AG04449 (cell line): ENCODE results near the gene SMG7.

Experiments
- CTCF ChIA-PET: fragments of 350-600 bp; formaldehyde crosslinking; extraction: SDS; loops from one replicate; lab custom pipeline; 2021; ENCODE audit warnings: antibody characterized with exemption; lab: Yijun Ruan, JAX
- POLR2A ChIA-PET: fragments of 400-600, 350-600 bp; formaldehyde crosslinking; extraction: SDS; loops from one replicate; lab custom pipeline; 2020; ENCODE audit warnings: antibody characterized with exemption, inconsistent platforms; lab: Yijun Ruan, JAX
- DNase-seq: peaks from one replicate; pipeline ENCODE4 v3.0.0-alpha.2; 2010; ENCODE audit warnings: low read depth, low spot score
- H3K4me3 ChIP-seq: 2 replicates; pipeline ENCODE4 v1.5.1; 2011; ENCODE audit warnings: low read depth, mild to moderate bottlenecking, control low read depth, low read length
- TF ChIP-seq, protein P1 (sequence below): IDR thresholded peaks from one replicate; pipeline ENCODE4 v1.5.1; 2011; ENCODE audit warnings: mild to moderate bottlenecking, moderate library complexity, low read length, control low read depth, inconsistent platforms; ENCODE audit not compliant: insufficient read depth; ENCODE audit errors: missing control alignments

SMG7 gene

DNA sequence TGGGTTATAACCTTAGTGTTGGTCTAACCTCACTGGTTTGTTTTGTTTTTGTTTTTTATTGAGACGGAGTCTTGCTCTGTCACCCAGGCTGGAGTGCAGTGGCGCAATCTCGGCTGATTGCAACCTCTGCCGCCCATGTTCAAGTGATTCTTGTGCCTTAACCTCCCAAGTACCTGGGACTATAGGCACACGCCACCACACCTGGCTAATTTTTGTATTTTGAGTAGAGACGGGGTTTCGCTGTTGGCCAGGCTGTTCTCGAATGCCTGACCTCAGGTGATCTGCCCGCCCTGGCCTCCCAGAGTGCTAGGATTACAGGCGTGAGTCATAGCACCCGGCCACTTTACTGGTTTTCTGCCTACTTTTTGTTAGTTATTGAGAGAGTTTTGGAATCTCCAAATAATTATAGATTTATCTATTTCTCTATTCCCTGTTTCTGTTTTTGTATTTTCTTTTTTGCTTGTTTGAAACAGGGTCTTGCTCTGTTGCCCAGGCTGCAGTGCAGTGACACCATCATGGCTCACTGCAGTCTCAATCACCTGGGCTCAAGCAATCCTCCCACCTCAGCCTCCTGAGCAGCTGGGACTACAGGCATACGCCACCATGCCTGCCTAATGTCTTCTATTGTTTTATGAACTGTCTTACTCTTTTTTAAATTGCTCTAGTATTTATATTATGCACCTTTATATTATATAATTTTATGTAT lies 21.4 kb downstream of the SMG7 start:
- TF ChIP-seq, protein P1, sequence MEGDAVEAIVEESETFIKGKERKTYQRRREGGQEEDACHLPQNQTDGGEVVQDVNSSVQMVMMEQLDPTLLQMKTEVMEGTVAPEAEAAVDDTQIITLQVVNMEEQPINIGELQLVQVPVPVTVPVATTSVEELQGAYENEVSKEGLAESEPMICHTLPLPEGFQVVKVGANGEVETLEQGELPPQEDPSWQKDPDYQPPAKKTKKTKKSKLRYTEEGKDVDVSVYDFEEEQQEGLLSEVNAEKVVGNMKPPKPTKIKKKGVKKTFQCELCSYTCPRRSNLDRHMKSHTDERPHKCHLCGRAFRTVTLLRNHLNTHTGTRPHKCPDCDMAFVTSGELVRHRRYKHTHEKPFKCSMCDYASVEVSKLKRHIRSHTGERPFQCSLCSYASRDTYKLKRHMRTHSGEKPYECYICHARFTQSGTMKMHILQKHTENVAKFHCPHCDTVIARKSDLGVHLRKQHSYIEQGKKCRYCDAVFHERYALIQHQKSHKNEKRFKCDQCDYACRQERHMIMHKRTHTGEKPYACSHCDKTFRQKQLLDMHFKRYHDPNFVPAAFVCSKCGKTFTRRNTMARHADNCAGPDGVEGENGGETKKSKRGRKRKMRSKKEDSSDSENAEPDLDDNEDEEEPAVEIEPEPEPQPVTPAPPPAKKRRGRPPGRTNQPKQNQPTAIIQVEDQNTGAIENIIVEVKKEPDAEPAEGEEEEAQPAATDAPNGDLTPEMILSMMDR: no peak
- POLR2A ChIA-PET: interaction anchor here (0.6 kb wide), 1 partner anchor 23 kb away, joined by 3 read pairs; no protein-coding TSS in a partner anchor
- no peak for DNase-seq
- H3K4me3 ChIP-seq: no peak overlapping the region
- CTCF ChIA-PET: interaction anchor here (0.7 to 1.3 kb wide), 2 partner anchors 8 to 186 kb away, joined by 3 to 4 read pairs; no protein-coding TSS in a partner anchor

DNA sequence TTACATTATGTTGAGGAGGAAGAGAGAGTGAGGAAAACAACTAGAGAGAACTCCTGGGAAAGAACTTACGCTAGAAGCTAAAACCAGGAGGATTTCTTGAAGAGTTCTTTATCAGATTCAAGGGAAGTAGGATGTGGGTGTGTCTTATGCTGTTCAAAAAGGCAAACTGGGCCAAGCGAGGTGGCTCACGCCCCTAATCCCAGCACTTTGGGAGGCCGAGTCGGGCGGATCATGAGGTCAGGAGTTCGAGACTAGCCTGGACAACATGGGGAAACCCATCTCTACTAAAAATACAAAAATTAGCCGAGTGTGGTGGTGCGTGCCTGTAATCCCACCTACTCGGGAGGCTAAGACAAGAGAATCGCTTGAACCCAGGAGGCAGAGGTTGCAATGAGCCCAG lies 23.1 kb downstream of the SMG7 start:
- CTCF ChIA-PET: no interaction called here
- TF ChIP-seq, protein P1: no peak

DNA sequence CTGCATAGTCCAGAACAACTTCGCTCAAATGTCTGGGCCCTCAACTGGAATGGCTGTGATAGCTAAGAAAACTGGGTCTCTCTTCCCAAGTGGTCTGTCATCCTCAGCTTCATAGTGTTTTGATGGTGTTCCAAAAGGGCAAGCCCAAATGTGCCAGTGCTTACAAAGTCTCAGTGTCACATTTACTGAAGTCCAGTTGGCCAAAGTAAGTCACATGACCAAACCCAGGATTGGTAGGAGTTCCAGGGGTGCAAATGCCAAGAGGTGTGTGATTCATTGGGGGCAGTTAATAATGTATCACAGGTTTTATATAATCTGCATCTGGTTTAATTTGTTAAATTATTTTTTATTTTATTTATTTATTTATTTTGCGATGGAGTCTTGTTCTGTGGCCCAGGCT lies 24.9 kb downstream of the SMG7 start:
- H3K4me3 ChIP-seq: no peak overlapping the region
- DNase-seq: no peak
- CTCF ChIA-PET: interaction anchor here (0.9 kb wide), 1 partner anchor 21 kb away, joined by 3 read pairs; no protein-coding TSS in a partner anchor
- TF ChIP-seq, protein P1: no peak
- POLR2A ChIA-PET: no interaction called here

More for the DNA sequence above, 23.1 kb downstream of the SMG7 start:
- POLR2A ChIA-PET: no interaction called here
- DNase-seq: no peak
- H3K4me3 ChIP-seq: no peak overlapping the region

DNA sequence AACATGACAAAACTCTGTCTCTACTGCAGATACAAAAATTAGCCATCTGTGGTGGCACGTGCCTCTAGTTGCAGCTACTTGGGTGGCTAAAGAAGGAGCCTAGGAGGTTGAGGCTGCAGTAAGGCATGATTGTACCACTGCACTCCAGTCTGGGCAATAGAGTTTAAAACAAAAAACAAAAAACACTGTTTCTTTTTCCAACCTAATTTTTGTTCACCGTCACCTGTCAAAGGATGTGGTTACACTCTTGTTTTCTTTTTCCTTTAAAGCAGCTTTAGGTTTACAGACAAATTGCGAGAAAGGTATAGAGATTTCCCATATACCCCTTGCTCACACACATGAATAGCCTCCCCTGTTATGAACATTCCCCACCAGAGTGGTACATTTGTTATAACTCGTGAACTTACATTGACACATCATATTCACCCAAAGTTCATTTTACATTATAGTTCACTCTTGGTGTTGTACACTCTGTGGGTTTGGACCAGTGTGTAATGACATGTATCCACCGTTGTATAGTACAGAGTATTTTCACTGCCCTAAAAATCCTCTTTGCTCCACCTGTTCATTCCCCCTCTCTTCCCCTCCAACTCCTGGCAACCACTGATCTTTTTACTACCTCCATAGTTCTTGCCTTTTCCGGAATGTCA lies 26.2 kb downstream of the SMG7 start:
- ChIA-PET POLR2A (no interaction called here), CTCF (interaction anchor here (0.6 kb wide), 1 partner anchor 91 kb away, joined by 3 read pairs; no protein-coding TSS in a partner anchor)
- no peak for DNase-seq
- TF ChIP-seq, protein P1: no peak
- H3K4me3 ChIP-seq: no peak overlapping the region

DNA sequence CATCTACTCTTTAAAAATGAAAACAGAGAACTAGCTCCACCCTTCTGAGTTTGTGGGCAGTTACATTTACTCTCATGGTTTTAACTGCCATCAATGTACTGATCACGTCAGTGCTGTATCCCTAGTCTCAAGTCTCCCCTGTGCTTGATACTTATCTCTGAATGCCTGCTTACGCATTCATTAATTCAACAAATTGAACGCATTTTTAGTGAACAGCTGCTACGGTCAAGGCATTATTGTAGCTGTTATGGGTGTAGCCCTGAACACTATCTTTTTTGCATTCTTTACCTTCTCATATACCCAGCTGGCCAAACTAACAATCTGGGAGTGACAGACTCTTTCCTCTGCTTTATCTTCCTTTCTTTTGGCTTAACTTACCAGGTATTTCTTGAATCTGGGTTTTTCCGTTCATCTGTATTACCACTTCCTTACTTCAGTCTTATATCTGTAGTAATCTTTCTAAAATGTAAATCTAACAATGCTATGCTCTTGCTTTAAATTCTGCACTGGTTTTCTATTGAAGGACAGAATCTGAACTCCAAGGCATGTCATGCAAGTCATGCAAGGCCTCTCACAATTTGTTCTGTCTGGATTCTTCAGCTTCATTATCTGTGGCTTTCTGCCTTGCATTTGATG lies 33.3 kb downstream of the SMG7 start:
- DNase-seq: no peak
- H3K4me3 ChIP-seq: no peak overlapping the region
- TF ChIP-seq, protein P1: no peak
- CTCF ChIA-PET: no interaction called here
- POLR2A ChIA-PET: no interaction called here

DNA sequence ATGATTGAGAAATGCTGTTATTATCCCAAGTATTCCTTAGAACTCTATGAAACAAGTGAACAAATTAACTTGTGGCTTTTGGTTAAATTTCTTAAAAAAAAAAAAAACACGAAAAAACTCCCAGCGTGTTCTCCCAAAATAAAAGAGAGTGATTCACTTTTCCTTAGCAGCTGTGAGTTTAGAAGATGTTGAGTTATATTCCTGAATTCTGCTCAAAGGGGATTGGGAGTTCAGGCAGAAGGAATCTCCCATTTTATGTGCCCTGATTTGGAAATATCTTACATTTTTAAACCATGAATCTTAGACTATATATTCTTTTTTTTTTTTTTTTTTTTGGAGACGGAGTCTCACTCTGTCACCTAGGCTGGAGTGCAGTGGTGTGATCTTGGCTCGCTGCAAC lies 34.3 kb downstream of the SMG7 start:
- no peak for DNase-seq
- POLR2A ChIA-PET: no interaction called here
- H3K4me3 ChIP-seq: no peak overlapping the region
- CTCF ChIA-PET: no interaction called here
- TF ChIP-seq, protein P1: no peak
